SU-DHL-6 (cell line): Measurements from ENCODE around the gene ANGPTL8.

Experiments used
- H2AFZ ChIP-seq: fragments of 200-600 bp; sonication (generic); 2 replicates; pipeline ENCODE4 v1.6.1; 2014; ENCODE audit warnings: low read depth, mild to moderate bottlenecking, moderate library complexity, mixed read lengths, antibody characterized with exemption, low read length; ENCODE audit not compliant: severe bottlenecking
- H3F3A ChIP-seq: fragments of 200-600 bp; shearing (Covaris generic); 2 replicates; pipeline ENCODE4 v1.6.0; 2016; ENCODE audit warnings: antibody characterized with exemption, mild to moderate bottlenecking; ENCODE audit not compliant: insufficient read depth
- H3K27ac ChIP-seq: fragments of 200-600 bp; sonication (generic); 2 replicates; pipeline ENCODE4 v1.5.1; 2016; ENCODE audit warnings: low read depth, mild to moderate bottlenecking, low read length, moderate library complexity, mixed read lengths
- H3K27me3 ChIP-seq: fragments of 200-600 bp; sonication (generic), shearing (Covaris generic); 2 replicates; pipeline ENCODE4 v1.6.0; 2014; ENCODE audit warnings: mild to moderate bottlenecking, low read length
- H3K36me3 ChIP-seq: fragments of 200-600 bp; sonication (generic); 2 replicates; pipeline ENCODE4 v1.6.1; 2014; ENCODE audit warnings: mild to moderate bottlenecking, low read length, mixed read lengths
- H3K4me2 ChIP-seq: fragments of 300-600, 200-600 bp; shearing (Covaris generic), sonication (generic); 2 replicates; pipeline ENCODE4 v1.6.0; 2014; ENCODE audit warnings: low read length, low read depth, mild to moderate bottlenecking; ENCODE audit not compliant: poor library complexity, severe bottlenecking
- H3K4me3 ChIP-seq: fragments of 200-600 bp; sonication (generic); 2 replicates; pipeline ENCODE4 v1.5.1; 2014; ENCODE audit warnings: antibody characterized with exemption, low read length, mild to moderate bottlenecking, mixed read lengths; ENCODE audit not compliant: insufficient read depth, poor library complexity, severe bottlenecking
- H3K79me2 ChIP-seq: fragments of 200-600 bp; sonication (generic); 2 replicates; pipeline ENCODE4 v1.6.1; 2014; ENCODE audit warnings: mild to moderate bottlenecking, low read length, moderate library complexity; ENCODE audit not compliant: insufficient read depth
- H3K9ac ChIP-seq: fragments of 200-600 bp; sonication (generic); 2 replicates; pipeline ENCODE4 v1.7.0; 2014; ENCODE audit warnings: mild to moderate bottlenecking, low read length
- H3K9me2 ChIP-seq: fragments of 200-600 bp; sonication (generic); replicated peaks from 2 replicates; pipeline ENCODE4 v1.6.1; 2014; ENCODE audit warnings: low read length; ENCODE audit not compliant: insufficient read depth
- H3K9me3 ChIP-seq: fragments of 200-600 bp; sonication (generic); 2 replicates; pipeline ENCODE4 v1.6.1; 2014; ENCODE audit warnings: low read length, mixed read lengths; ENCODE audit not compliant: insufficient read depth
- H4K20me1 ChIP-seq: fragments of 200-600 bp; sonication (generic); 2 replicates; pipeline ENCODE4 v1.6.1; 2014; ENCODE audit warnings: low read depth, mild to moderate bottlenecking, antibody characterized with exemption, low read length, moderate library complexity, mixed read lengths
- EZH2phosphoT487 ChIP-seq: fragments of 200-600 bp; sonication (generic), shearing (Covaris generic); conservative IDR thresholded peaks from 2 replicates; pipeline ENCODE4 v1.6.1; 2018; ENCODE audit warnings: mild to moderate bottlenecking, antibody characterized with exemption, low read length, moderate library complexity, mixed read lengths
- TF ChIP-seq, protein P1 (sequence below): fragments of 200-600 bp; sonication (generic); IDR thresholded peaks from one replicate; pipeline ENCODE4 v1.5.1; 2017; ENCODE audit warnings: antibody characterized with exemption, mild to moderate bottlenecking, low read length, moderate library complexity; ENCODE audit not compliant: insufficient read depth, poor library complexity, severe bottlenecking

Gene ANGPTL8

DNA sequence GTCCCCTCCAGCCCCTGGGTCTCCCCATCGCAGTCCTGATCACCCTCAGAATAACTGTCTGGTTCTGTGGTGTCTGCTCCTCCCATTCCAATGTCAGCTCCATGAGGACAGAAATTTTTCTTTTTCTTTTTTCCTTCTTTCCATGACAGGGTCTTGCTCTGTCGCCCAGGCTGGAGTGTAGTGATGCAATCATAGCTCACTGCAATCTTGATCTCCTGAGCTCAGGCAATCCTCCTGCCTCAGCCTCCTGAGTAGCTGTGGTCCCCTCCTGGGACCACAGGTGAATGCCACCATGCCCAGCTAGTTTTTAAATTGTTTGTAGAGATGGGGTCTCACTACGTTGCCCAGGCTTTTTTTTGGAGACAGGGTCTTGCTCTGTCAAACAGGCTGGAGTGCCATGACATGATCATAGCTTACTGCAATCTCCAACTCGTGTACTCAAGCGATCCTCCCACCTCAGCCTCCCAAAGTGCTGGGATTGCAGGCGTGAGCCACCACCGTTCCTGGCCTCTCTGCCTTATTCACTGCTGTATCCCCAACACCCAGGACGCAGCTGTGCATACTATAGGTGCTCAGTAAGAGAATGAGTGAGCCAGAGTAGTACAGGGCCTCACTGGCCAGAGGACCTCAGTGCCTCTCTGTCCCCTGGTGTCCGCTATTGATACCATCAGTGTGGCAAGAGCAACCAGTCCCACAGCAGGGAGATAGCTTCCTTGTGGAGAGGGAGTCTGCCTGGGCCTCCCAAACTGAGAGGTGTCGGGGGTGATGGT lies 28.1 kb downstream of the ANGPTL8 start:
- Histone ChIP-seq H4K20me1 (no peaks in the 10 kb centered on the region), H3K27me3 (no peaks in the 10 kb centered on the region), H3K27ac (no peak overlapping the region), H3F3A (no peaks in the 10 kb centered on the region), H3K4me3 (no peak overlapping the region), H2AFZ (no peak overlapping the region), H3K9ac (no peak overlapping the region), H3K4me2 (no peak overlapping the region), H3K36me3 (no peaks in the 10 kb centered on the region), H3K9me3 (no peaks in the 10 kb centered on the region), H3K9me2 (no peaks in the 10 kb centered on the region), H3K79me2 (no peaks in the 10 kb centered on the region)
- no peak for TF ChIP-seq EZH2phosphoT487
- TF ChIP-seq, protein P1, sequence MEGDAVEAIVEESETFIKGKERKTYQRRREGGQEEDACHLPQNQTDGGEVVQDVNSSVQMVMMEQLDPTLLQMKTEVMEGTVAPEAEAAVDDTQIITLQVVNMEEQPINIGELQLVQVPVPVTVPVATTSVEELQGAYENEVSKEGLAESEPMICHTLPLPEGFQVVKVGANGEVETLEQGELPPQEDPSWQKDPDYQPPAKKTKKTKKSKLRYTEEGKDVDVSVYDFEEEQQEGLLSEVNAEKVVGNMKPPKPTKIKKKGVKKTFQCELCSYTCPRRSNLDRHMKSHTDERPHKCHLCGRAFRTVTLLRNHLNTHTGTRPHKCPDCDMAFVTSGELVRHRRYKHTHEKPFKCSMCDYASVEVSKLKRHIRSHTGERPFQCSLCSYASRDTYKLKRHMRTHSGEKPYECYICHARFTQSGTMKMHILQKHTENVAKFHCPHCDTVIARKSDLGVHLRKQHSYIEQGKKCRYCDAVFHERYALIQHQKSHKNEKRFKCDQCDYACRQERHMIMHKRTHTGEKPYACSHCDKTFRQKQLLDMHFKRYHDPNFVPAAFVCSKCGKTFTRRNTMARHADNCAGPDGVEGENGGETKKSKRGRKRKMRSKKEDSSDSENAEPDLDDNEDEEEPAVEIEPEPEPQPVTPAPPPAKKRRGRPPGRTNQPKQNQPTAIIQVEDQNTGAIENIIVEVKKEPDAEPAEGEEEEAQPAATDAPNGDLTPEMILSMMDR, result no peak

DNA sequence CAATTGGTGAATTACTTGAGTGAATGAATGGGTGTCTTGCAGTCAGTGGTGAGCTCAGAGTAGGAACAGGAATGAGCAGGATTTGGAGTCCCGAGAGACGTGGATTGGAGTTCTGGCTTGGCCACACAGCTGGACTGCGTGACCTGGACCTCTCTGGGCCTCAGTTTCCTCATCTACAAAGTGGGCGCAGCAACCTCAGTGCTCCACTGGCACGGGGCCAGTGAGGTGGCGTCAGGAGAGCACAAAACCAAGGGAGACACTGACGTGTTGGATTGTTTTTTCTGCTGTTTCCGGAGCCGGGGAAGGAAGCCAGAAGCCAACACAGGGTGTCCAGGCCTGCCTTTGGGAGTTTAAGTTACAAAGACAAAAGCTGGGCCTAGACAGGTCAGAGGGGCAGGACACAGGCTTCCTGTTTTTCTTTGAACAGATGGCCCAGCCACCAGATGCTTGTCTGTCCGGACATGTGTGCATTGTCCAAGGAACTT lies 29.4 kb downstream of the ANGPTL8 start:
- Histone ChIP-seq H3K27ac (no peak overlapping the region), H2AFZ (no peak overlapping the region), H3K9me2 (no peaks in the 10 kb centered on the region), H3K79me2 (no peaks in the 10 kb centered on the region), H3K9me3 (no peaks in the 10 kb centered on the region), H3K9ac (no peak overlapping the region), H3K36me3 (no peaks in the 10 kb centered on the region), H3F3A (no peaks in the 10 kb centered on the region), H4K20me1 (no peaks in the 10 kb centered on the region), H3K4me2 (no peak overlapping the region), H3K27me3 (no peaks in the 10 kb centered on the region), H3K4me3 (no peak overlapping the region)
- TF ChIP-seq, protein P1, result no peak
- no peak for TF ChIP-seq EZH2phosphoT487

GRCh38 chr19:11269408-11269807 lies 30.0 kb downstream of the ANGPTL8 start:
- H4K20me1 ChIP-seq, result no peaks in the 10 kb centered on the region
- no peak overlapping the region for H3K4me3 ChIP-seq
- no peak overlapping the region for H3K9ac ChIP-seq
- H3K9me2 ChIP-seq, result no peaks in the 10 kb centered on the region
- no peaks in the 10 kb centered on the region for H3K27me3 ChIP-seq
- H2AFZ ChIP-seq, result no peak overlapping the region
- TF ChIP-seq, protein P1, result no peak
- no peak for TF ChIP-seq EZH2phosphoT487
- H3K9me3 ChIP-seq, result no peaks in the 10 kb centered on the region
- no peaks in the 10 kb centered on the region for H3K79me2 ChIP-seq
- no peaks in the 10 kb centered on the region for H3F3A ChIP-seq
- no peak overlapping the region for H3K27ac ChIP-seq
- no peak overlapping the region for H3K4me2 ChIP-seq
- H3K36me3 ChIP-seq, result no peaks in the 10 kb centered on the region
